Posterior cingulate gyrus (tissue), 11 donors: ENCODE measurements around the gene SLC4A11.
"Not testable (repeated sequence)": the region's sequence is repeated elsewhere in the genome, so short reads cannot be mapped to it uniquely, and the experiment has no call there.

Experiments used
- DNase-seq, 10 donors: peaks; one replicate each; pipeline versions ENCODE4 v3.0.0 to v3.0.0-alpha.2; 2020 to 2021; ENCODE audit warnings: mixed read lengths in 3 of 10
- intact Hi-C: fragments of 100-400 bp; cut with DNase I; formaldehyde crosslinking; loops from one replicate; pipeline ENCODE4 v1.15.1; 2023

Gene SLC4A11

GRCh38 chr20:3208786-3209256, 30.2 kb downstream of the SLC4A11 start:
- DNase-seq, result no peak
- intact Hi-C loops, result no loop called here

GRCh38 chr20:3204124-3204794, 34.7 kb downstream of the SLC4A11 start, which contains the start of gene DDRGK1:
TSS of gene DDRGK1 (minus strand) at chr20:3204682. CDS start at chr20:3204627, 55 bp downstream.
- intact Hi-C loops, result no loop called here
- peak; percentile 77 to 98 (median 88) for DNase-seq

- peak in 2 of 10 donors; percentile 77 to 87 for DNase-seq
- intact Hi-C loops, result no loop called here
Measured at GRCh38 chr20:3203315-3204123, 35.5 kb downstream of the SLC4A11 start.

GRCh38 chr20:3202965-3203314, 36.0 kb downstream of the SLC4A11 start:
- intact Hi-C loops, result no loop called here
- DNase-seq, result no peak

GRCh38 chr20:3199976-3200755, 38.8 kb downstream of the SLC4A11 start:
- intact Hi-C loops, result no loop called here
- DNase-seq, result peak in 3 of 10 donors; percentile 11 to 47 (median 37)

GRCh38 chr20:3199206-3199605, 39.8 kb downstream of the SLC4A11 start:
- intact Hi-C loops, result no loop called here
- peak in 1 of 10 donors; percentile 8 for DNase-seq

- intact Hi-C loops, result no loop called here
- peak in 3 of 10 donors; percentile 55 to 79 (median 65) for DNase-seq
Measured at GRCh38 chr20:3195590-3196237, 43.3 kb downstream of the SLC4A11 start.

- intact Hi-C loops, result no loop called here
- DNase-seq, result peak in 3 of 10 donors; percentile 54 to 81 (median 80)
Measured at GRCh38 chr20:3194617-3195280, 44.2 kb downstream of the SLC4A11 start.

- peak in 8 of 10 donors; percentile 57 to 94 (median 68) for DNase-seq
- intact Hi-C loops, result no loop called here
Measured at GRCh38 chr20:3193806-3194616, 45.0 kb downstream of the SLC4A11 start.

- intact Hi-C loops, result no loop called here
- peak in 3 of 10 donors; percentile 75 to 84 (median 81) for DNase-seq
Measured at GRCh38 chr20:3192226-3193015, 46.6 kb downstream of the SLC4A11 start.

- peak in 3 of 10 donors; percentile 68 to 86 (median 71) for DNase-seq
- intact Hi-C loops, result no loop called here
Measured at GRCh38 chr20:3190681-3191111, 48.3 kb downstream of the SLC4A11 start.

GRCh38 chr20:3189561-3190131, 49.3 kb downstream of the SLC4A11 start:
- intact Hi-C loops, result no loop called here
- DNase-seq, result peak in 3 of 10 donors; percentile 35 to 66 (median 64)

GRCh38 chr20:3188823-3189413, 50.1 kb downstream of the SLC4A11 start:
- intact Hi-C loops, result no loop called here
- DNase-seq, result peak in 3 of 10 donors; percentile 24 to 59 (median 54)

GRCh38 chr20:3187861-3188260, 51.1 kb downstream of the SLC4A11 start:
- intact Hi-C loops, result not testable (repeated sequence)

GRCh38 chr20:3183896-3184612, 54.9 kb downstream of the SLC4A11 start:
- DNase-seq, result no peak
- intact Hi-C loops, result no loop called here

More at GRCh38 chr20:3187861-3188260, 51.1 kb downstream of the SLC4A11 start:
- DNase-seq, result peak in 2 of 10 donors; percentile 32 to 43

- intact Hi-C loops, result not testable (repeated sequence)
- peak in 1 of 10 donors; percentile 11 for DNase-seq
Measured at GRCh38 chr20:3182429-3182828, 56.6 kb downstream of the SLC4A11 start.
